Esophagus mucosa (tissue), 1 donor: ENCODE data around the gene PALLD. TPM values are rescaled to one million over a fixed set of nuclear protein-coding genes. Genes with fewer than 3 reads are reported as not detected.

Experiments used
- ATAC-seq: fragments of 200-7000 bp; cut with Tn5 transposase; one replicate; pipeline ENCODE4 v1.9.1; 2020
- total RNA-seq: library from RNA; stranded (reverse); gene quantifications from one replicate; pipeline ENCODE4 v1.2.4, GENCODE V29; 2023
- donor health status: DM: yes; HTN: yes; CAD: no.

Gene PALLD
- total RNA-seq, 1 donor from 2014 or later, result 70.1 TPM

DNA sequence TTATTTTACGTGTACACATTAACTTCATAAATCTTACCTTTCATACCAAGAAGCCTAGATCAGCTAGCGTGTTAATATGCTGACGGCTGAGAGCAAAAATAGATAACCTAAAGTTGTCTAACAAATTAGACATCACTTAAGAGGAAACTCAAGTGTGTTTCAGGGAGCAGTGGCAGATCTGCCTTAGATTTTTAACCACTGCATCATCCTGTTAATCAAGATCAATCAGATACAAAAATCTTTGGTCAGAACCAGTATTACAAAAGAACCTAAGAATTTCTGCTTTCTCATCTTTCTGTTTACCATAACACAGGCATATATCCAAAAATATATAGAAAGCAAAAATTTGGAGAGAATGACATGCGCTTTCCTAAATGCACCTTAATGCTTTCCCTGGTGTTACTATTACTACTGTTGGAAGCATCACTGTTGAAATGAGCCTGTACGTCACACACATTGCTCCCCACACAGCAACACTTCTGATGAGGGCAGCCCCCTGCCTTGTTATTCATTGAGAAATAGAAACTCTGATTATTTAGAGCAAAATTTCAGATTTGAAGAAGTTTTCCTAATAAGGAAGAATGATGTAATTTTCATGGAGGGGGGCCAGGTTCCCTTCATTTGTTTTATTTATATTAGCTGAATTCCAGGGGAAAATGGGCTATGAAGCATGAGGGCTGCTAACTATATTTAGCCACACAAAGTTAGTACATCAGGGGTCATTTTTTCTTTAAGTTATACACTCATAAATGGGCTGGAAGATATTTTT, 360.9 kb downstream of the PALLD start:
- no peak for ATAC-seq

DNA sequence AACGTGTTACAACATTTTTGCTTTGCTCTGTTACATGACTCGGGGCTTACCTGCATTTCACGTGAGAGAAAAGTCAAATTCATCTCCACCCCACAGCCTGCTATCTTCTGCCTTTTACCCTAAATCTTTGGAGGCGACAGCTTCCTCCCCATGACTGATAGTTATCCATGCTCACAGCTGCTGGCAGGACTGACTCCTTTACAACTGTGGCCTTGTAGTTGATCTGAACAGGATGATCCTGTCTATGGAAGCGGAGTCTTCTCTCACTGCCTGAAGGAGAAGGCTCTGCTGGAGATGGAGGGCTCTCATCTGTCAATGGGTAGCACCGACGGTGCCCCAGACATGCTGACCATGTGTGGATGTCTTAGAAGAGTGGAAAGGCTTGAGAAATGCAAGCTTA, 362.2 kb downstream of the PALLD start:
- ATAC-seq, result no peak

DNA sequence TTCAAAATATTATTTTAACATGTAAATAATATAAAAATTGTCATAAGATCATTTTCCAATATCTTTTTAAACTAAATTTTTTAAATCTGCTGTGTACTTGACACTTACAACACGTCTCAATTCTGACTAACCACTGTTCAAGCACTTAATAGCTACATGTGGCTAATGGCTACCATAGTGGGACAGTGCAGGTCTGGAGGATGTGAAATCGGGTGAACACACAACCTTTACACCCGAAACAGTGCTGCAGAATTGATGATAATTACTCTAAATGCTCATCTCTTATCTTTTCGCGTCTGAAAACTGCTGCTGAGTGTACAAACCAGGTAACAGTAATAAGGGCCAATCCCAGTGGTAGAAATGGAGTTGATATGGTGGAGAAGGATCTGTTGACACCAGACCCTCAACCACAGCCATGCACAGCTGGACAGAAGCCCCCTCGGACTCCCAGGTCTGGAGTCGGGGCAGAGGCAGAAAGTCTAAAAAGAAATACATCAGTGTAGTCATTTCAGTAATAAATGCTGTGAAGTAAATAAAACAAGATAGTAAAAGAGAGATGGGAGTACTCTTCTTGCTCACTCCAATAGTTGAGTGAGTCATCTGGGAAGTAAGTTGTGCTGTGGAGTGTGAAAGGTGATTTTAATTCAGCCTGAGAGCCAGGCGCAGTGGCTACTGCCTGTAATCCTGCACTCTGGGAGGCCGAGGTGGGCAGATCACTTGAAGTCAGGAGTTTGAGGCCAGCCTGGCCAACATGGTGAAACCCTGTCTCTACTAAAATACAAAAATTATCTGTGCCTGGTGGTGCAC, 363.2 kb downstream of the PALLD start:
- ATAC-seq, result peak; percentile 37

DNA sequence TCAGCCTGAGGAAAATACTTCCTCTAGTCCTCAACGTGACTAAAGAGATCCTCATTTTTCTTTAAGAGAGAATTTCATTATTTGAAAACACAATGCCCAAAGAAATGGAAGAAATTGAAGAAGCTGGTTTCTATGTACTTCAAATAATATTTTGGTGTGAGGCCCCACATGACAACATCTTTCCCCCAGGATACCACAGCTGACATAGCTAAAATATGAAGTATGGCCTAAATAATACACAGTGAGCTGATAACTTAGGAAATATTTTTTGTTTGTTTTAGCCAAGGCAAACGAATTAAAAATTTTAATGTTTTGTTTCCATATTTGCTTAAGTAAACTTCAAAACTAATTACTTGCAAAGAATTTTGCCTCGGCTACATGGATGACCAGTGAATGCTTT, 364.0 kb downstream of the PALLD start:
- ATAC-seq, result no peak

DNA sequence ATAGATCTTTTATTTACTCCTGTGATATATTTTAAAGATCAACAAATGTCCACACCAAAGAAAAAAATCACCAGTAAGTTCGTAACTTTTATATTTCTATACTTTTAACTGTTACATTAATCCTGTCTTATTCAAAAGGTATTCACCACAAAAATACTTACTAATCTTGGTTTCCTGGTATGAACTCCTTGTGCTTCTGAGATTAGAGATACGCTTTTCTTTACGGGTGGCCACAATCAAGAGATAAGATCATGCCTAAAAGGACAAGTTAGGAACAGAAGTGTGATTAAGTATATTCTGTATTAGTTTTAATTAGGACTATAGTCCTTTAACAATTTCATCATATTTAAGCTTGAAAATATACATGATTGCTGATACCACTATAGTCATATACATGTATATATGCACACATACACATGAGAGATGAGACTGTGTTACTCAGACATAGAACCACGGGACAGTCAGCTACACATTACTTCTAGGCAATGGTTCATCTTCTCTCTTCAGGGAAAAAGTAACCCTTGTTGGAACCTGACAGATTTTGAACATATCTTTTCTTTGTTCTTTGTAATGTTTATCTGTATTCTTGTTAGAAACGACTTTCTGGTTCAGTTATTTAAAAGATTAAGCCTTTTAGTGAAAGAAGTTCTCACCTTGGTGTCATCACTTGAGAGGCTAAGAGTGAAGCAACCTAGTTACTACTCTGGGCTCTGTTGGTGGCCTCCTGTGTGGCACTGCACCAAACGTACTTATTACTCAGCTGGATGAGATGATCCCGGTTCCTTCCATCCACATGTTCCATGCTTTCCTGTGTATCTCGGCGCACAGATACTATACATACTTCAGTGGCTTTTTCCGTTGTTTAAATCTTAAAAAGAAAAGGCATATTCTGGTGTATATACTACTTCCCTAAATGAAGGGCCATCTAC, 367.1 kb downstream of the PALLD start:
- no peak for ATAC-seq

DNA sequence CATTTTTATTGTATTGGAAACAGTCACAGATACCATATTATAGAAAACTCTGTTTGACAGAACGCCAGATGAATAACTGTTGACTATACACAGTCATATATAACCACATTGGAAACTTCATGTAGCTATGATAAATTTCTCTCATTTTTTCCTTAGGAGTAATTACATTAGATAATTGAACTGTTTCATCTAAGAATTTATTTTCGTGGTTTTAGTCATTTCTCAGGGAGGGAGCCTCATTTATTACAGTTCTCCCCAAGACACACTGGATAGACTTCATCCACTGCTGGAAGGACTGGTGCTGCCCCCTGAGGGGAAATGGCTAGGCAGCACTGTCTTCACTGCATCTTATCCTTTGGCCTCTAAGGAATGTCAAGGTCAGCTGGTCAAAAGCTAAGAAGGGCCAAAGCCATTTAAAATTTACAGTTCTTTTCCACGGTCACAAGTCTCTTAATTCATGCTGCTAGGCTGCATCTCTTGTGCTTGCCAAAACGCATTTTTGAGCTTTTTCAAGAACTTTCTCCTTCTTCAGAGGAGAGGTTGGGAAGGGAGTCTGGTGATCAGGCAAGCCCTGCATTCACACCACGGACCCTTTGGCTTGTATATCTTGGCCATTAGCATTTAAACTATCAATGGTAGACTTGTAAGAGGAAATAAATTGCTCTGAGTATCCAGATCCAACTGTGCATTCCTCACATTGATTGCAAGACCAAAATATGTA, 368.1 kb downstream of the PALLD start:
- ATAC-seq, result no peak

DNA sequence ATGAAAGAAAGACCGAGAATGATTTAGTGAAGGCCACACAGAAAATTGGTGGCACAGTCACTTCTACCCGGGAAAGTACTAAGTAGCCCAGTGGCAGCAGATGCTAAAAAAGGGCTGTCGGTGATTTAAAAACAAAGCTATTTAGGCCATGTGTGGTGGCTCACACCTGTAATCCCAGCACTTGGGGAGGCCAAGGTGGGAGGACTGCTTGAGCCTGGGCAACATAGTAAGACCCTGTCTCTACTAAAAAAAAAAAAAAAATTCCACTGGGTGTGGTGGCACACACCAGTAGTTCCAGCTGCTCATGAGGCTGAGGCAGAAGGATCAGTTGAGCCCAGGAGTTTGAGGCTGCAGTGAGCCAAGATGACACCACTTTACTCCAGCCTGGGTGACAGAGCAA, 369.0 kb downstream of the PALLD start:
- no peak for ATAC-seq

DNA sequence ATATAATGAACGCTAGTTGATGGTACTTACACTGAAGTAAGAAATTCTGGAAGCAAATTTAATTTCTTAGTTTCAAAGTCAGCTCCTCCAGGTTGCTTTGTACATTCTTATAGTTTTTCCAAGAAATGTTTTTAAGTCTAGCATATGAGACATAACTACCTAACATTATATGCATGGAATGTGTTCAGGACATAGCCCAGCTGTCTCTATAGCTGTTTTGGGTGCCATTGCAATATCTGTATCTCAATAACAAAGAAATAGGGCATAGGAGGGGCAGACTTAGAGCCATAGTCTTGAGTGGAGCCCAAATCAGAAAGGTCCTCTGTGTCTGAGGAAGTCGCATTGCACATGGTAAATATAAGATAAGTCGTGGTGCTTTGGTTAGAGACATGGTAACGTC, 369.8 kb downstream of the PALLD start:
- no peak for ATAC-seq

DNA sequence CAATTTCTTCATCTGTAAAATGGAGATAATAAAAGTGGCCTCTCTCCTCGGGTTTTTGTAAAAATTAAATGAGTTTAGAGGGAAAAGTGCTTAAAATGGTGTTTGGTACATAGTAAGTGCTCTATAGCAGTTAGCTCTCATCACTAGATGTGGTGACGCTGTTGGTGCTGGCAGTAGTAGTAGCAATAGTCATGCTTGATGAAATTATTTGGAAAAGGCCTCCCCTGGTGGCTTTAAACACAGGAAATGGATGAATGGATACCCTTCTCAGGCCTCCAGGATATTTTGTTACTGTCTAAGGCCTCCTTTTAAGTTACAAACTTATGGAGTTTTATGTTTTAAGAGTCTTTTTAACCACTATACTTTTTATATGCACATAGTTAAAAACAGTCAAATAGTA, 370.3 kb downstream of the PALLD start:
- ATAC-seq, result no peak

DNA sequence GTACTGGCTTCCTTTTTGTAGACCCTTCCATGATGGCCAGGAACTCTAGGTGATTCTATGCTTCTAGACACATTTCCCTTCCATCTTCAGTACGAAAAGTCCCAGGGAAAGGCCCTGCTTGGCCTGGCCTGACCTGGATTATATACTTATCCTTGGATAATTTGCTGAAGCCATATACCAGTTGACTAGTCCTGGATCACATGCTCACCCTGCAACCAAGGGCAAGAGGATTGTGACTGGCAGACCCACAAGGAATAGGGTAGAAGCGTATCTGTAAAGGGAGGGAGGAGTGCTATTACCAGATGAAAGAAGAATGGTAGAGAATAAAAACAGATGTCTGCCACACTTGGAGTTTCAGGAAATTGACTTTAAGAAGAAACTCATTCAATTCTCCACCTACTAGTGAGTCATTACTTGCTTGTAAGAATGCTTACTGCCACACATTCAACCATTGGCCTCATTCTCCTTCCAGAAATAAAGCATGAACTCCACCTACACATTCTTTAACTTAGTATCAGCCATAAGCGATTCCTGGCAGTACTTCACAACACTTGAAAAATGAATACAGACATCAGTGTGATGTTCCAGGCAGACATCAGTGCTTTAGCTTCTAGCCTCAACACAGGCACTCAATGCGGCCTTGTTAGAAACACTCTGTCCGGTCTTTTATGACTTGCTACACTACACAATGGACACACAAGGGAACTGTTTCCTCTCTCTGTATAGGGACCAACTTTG, 371.4 kb downstream of the PALLD start:
- ATAC-seq, result peak; percentile 93

DNA sequence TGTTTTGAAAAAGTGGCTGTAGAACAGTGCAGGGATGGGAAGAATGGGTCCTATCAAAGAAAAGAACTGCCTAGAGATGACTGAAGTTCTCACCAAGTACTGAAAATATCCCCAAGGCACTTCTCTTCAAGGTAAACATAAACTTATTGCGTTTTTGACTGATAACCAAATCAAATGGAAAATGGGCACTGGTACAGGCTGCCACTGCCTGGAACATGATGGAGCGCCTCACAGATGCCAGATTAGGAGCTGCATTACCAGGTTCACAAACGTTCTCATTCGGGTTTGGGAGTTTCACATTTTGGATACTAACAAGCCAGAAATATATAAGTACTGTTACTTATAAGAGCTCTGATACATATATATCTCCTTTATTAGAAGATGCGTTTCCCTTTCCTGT, 371.9 kb downstream of the PALLD start:
- ATAC-seq, result no peak

DNA sequence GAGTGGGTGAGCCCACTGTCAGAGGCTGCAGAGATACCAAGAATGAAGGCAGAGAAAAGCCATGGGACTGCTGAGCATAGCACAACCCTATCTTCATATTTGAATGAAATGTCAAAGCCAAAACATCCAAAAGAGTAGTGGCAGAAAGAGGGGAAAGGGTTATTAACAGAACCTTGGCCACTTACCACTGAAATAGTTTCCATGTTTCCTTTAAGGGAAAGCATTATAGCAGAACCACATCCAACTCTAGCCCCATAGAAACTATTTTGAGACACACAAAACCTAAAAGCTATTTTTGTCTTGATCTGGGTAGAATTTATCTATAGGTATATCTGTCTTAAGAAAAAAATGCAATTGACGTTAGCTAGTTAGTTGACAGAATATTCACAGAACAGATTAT, 373.2 kb downstream of the PALLD start:
- ATAC-seq, result no peak

DNA sequence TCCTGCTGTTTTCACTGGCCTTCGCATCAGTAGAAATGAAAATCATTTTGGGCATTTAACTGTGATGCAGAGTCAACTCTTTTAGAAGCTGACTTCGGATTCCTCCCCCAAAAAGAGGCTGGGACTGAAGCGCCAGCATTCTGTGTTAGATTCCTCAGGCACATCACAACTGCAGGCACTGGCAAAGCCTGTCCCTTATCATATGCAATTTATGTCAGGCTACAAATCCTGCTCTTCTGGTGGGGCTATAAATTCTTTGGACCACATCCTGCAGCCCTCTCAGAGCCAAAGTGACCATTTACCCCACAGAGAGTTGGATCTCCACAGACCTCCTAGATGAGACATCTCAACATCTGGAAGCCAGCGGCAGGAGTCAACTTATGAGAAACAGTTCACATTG, 374.8 kb downstream of the PALLD start:
- no peak for ATAC-seq

DNA sequence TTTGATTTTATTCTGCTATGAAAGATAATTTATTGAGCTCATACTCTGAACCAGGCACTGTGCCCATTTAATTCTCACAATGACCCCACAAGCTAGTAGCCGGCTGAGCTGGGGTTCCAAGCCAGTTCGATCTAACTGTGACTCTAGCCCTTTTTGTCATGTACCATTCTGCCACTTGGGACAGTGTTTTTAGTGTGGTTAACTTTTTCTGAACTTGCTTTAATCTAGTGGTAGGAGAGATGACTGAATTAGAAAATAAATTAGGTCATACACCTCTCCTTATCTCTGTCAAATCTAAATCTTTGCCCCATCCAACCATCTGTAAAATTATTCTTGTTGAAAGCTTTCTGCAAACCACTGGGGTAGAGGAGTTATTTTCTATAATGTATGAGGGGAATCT, 377.2 kb downstream of the PALLD start:
- no peak for ATAC-seq

DNA sequence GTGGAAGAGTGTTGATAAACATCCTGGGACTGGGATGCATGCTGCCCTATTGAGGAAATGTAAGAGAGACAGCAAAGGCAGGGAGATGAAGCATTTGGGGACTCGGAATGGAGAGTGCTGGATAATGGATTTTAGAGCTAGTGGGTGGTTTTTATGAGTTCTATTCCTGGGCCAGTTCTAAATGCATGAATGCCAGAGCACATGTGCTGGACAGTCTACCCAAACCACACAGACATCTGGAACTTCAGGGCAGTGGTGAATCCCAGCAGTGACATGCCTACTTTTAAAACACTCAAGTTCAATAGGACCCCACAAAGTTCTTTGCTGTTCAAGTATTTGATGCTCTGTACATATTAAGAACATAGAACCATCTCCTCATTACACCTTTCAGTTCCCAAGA, 379.3 kb downstream of the PALLD start:
- ATAC-seq, result no peak

DNA sequence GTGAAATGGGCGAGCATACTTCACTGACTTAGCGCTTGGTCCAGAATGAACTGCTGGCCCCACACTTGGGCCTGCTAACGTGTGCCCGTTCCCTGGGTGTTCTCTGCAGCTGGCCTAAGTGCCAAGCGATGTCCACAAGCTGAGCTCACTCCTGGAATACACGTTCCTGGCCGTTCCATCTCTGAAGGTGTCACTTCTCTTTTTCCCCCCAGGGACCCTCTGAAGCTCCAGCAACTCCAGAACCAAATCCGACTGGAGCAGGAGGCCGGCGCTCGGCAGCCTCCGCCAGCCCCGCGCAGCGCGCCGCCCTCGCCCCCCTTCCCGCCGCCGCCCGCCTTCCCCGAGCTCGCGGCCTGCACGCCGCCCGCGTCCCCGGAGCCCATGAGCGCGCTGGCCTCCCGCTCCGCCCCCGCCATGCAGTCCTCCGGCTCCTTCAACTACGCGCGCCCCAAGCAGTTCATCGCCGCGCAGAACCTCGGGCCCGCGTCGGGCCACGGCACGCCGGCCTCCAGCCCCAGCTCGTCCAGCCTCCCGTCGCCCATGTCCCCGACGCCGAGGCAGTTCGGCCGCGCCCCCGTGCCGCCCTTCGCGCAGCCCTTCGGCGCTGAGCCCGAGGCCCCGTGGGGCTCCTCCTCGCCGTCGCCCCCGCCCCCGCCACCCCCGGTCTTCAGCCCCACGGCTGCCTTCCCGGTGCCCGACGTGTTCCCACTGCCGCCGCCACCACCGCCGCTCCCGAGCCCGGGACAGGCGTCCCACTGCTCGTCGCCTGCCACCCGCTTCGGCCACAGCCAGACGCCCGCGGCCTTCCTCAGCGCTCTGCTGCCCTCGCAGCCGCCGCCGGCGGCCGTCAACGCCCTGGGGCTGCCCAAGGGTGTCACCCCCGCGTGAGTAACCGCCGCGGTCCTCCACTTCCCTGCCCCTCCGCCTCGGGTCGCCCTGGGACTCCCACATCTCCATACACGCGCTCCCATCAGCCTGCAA, 380.9 kb downstream of the PALLD start:
- ATAC-seq, result peak; percentile 16

DNA sequence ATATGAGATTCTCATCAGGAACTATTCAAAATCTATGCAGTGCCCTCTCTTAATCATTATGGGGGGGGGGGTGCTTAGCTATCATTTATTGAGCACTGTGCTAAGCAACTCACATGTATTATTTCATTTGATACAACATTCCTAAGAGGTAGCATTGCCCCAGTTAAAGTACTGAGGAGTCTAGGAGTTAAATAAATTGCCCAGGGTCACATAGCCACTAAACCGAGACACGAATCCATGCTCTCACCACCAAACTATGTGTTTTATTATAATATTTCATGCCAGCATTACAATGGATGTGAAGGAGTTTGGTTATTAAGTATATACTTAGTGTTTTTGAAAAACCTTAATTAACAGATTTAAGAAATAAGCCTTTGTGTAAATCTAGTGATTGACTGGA, 381.8 kb downstream of the PALLD start:
- ATAC-seq, result no peak

DNA sequence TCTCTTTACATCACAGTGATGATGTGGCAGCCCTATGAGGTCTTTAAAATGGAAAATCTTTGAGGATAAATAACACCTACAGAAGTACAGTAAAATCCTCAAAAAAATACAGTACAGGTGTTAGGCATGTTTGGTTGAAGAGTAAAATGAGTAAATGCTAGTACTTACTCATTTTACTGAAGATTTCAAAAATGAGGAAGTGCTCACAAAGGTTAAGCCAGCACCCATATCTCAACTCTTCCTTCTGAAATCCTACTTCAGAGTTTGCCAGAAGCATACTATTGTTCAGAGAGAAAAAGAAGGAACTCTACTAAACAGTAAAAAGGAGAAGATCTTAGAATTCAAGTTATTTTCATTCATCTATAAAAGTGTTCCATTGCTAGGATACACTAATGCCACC, 382.3 kb downstream of the PALLD start:
- no peak for ATAC-seq

DNA sequence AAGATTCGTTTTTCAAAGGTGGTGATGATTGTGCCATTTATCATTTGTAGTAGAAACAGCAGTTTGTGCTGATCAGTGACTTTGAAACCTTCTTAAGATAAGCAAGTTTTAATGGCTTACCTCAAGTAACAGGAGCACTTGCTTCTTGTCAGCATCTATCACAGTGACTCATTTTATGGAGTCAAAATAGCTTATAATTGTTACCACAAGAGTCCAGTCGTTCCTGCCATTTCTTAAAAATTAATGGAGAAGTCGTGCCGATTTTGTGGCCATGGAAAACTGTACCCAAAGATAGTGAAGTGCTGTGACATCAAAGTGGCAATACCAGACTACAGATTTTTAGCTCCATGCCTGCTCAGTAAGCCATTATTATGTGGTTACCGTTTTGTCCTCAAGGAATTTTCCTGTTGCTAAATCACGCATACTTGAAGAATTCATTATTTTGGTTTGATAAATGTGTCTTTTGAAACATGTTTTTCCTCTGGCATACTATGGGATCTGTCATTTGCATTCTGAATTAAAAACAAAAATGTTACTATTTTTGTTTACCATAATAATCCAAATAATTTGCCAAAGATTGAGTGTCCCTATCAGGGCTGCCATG, 383.3 kb downstream of the PALLD start:
- ATAC-seq, result no peak
